ENCODE data around the gene EPRS1.

Gene EPRS1

GRCh38 chr1:220012259-220012658, 34.0 kb downstream of the EPRS1 start:
- Histone ChIP-seq H3K4me3 (no peak overlapping the region), H3K27me3 (no peaks in the 10 kb centered on the region), H3K36me3 (peaks cover 80 to 100% (median 96%) of the 10 kb centered on the region in 11 experiments), H4K20me1 (peaks cover 0 to 14% (median 0%) of the 10 kb centered on the region in 11 experiments; a peak in 5 of 22 replicates), H3K9ac (no peak overlapping the region), H3K4me1 (peaks cover 0 to 10% (median 5%) of the 10 kb centered on the region in 10 experiments; a peak in 9 of 20 replicates), H3K4me2 (peak overlapping the region in 2 of 11 experiments; percentile 21 to 33; a peak in 4 of 22 replicates), H3K27ac (no peak overlapping the region), H3K9me3 (replicated peaks in 1 of 11) (no peaks in the 10 kb centered on the region)
- TF ChIP-seq Cebpa-rat (IDR thresholded peaks at IDR 0.05): no peak

- Histone ChIP-seq H4K20me1 (peaks cover 0 to 14% (median 0%) of the 10 kb centered on the region in 11 experiments; a peak in 5 of 22 replicates), H3K27ac (no peak overlapping the region), H3K4me3 (no peak overlapping the region), H3K36me3 (peaks cover 74 to 100% (median 94%) of the 10 kb centered on the region in 11 experiments), H3K9me3 (replicated peaks in 1 of 11) (no peaks in the 10 kb centered on the region), H3K4me1 (peaks cover 0 to 10% (median 5%) of the 10 kb centered on the region in 10 experiments; a peak in 9 of 20 replicates), H3K4me2 (no peak overlapping the region), H3K27me3 (no peaks in the 10 kb centered on the region), H3K9ac (no peak overlapping the region)
- TF ChIP-seq Cebpa-rat (IDR thresholded peaks at IDR 0.05): no peak
Observed at GRCh38 chr1:220011620-220012019, 34.7 kb downstream of the EPRS1 start.

- H3K36me3 ChIP-seq: peaks cover 72 to 100% (median 91%) of the 10 kb centered on the region in 11 experiments
Observed at GRCh38 chr1:220007438-220007837, 38.9 kb downstream of the EPRS1 start.

GRCh38 chr1:220005489-220005888, 40.8 kb downstream of the EPRS1 start:
- no peak for TF ChIP-seq Cebpa-rat (IDR thresholded peaks at IDR 0.05)
- H4K20me1 ChIP-seq: peaks cover 0 to 4% (median 0%) of the 10 kb centered on the region in 11 experiments; a peak in 2 of 22 replicates
- no peaks in the 10 kb centered on the region for H3K9me3 ChIP-seq (replicated peaks in 1 of 11)
- peaks cover 0 to 2% (median 0%) of the 10 kb centered on the region in 10 experiments; a peak in 1 of 20 replicates for H3K4me1 ChIP-seq
- no peak overlapping the region for H3K4me2 ChIP-seq
- H3K36me3 ChIP-seq: peaks cover 84 to 100% (median 94%) of the 10 kb centered on the region in 11 experiments
- no peak overlapping the region for H3K9ac ChIP-seq
- no peak overlapping the region for H3K27ac ChIP-seq
- H3K27me3 ChIP-seq: no peaks in the 10 kb centered on the region
- no peak overlapping the region for H3K4me3 ChIP-seq

More at GRCh38 chr1:220007438-220007837, 38.9 kb downstream of the EPRS1 start:
- Histone ChIP-seq H3K9ac (no peak overlapping the region), H3K4me3 (no peak overlapping the region), H3K9me3 (replicated peaks in 1 of 11) (no peaks in the 10 kb centered on the region), H4K20me1 (peaks cover 0 to 14% (median 0%) of the 10 kb centered on the region in 11 experiments; a peak in 5 of 22 replicates), H3K4me1 (peaks cover 0 to 5% (median 2%) of the 10 kb centered on the region in 10 experiments; a peak in 8 of 20 replicates), H3K27me3 (no peaks in the 10 kb centered on the region), H3K4me2 (no peak overlapping the region), H3K27ac (no peak overlapping the region)
- TF ChIP-seq Cebpa-rat (IDR thresholded peaks at IDR 0.05): no peak

- no peak overlapping the region for H3K27ac ChIP-seq
- peaks cover 0 to 11% (median 0%) of the 10 kb centered on the region in 10 experiments; a peak in 3 of 20 replicates for H3K4me1 ChIP-seq
- H4K20me1 ChIP-seq: peaks cover 0 to 4% (median 0%) of the 10 kb centered on the region in 11 experiments; a peak in 2 of 22 replicates
- H3K9ac ChIP-seq: no peak overlapping the region
- no peak for TF ChIP-seq Cebpa-rat (IDR thresholded peaks at IDR 0.05)
- H3K9me3 ChIP-seq (replicated peaks in 1 of 11): no peaks in the 10 kb centered on the region
- no peaks in the 10 kb centered on the region for H3K27me3 ChIP-seq
- no peak overlapping the region for H3K4me2 ChIP-seq
- peaks cover 84 to 100% (median 94%) of the 10 kb centered on the region in 11 experiments for H3K36me3 ChIP-seq
- H3K4me3 ChIP-seq: no peak overlapping the region
Observed at GRCh38 chr1:220003610-220004299, 42.5 kb downstream of the EPRS1 start.

- no peak for TF ChIP-seq Cebpa-rat (IDR thresholded peaks at IDR 0.05)
- Histone ChIP-seq H3K9me3 (replicated peaks in 1 of 11) (no peaks in the 10 kb centered on the region), H4K20me1 (peaks cover 0 to 4% (median 0%) of the 10 kb centered on the region in 11 experiments; a peak in 2 of 22 replicates), H3K4me2 (no peak overlapping the region), H3K4me1 (peaks cover 0 to 11% (median 0%) of the 10 kb centered on the region in 10 experiments; a peak in 3 of 20 replicates), H3K27ac (no peak overlapping the region), H3K9ac (no peak overlapping the region), H3K27me3 (no peaks in the 10 kb centered on the region), H3K36me3 (peaks cover 83 to 100% (median 94%) of the 10 kb centered on the region in 11 experiments), H3K4me3 (no peak overlapping the region)
Observed at GRCh38 chr1:220003015-220003414, 43.3 kb downstream of the EPRS1 start.

- Histone ChIP-seq H3K27ac (no peak overlapping the region), H3K9ac (no peak overlapping the region), H4K20me1 (no peaks in the 10 kb centered on the region), H3K4me1 (peaks cover 0 to 11% (median 0%) of the 10 kb centered on the region in 10 experiments; a peak in 3 of 20 replicates), H3K36me3 (peaks cover 85 to 100% (median 98%) of the 10 kb centered on the region in 11 experiments), H3K27me3 (no peaks in the 10 kb centered on the region), H3K4me2 (no peak overlapping the region), H3K9me3 (replicated peaks in 1 of 11) (no peaks in the 10 kb centered on the region), H3K4me3 (no peak overlapping the region)
- no peak for TF ChIP-seq Cebpa-rat (IDR thresholded peaks at IDR 0.05)
Observed at GRCh38 chr1:220001095-220001501, 45.2 kb downstream of the EPRS1 start.

- peaks cover 0 to 11% (median 0%) of the 10 kb centered on the region in 10 experiments; a peak in 3 of 20 replicates for H3K4me1 ChIP-seq
- no peaks in the 10 kb centered on the region for H4K20me1 ChIP-seq
- no peak overlapping the region for H3K4me3 ChIP-seq
- H3K36me3 ChIP-seq: peaks cover 85 to 100% (median 98%) of the 10 kb centered on the region in 11 experiments
- no peak for TF ChIP-seq Cebpa-rat (IDR thresholded peaks at IDR 0.05)
- H3K27ac ChIP-seq: no peak overlapping the region
- no peak overlapping the region; a peak in 2 of 22 replicates for H3K4me2 ChIP-seq
- no peaks in the 10 kb centered on the region for H3K9me3 ChIP-seq (replicated peaks in 1 of 11)
- no peak overlapping the region for H3K9ac ChIP-seq
- H3K27me3 ChIP-seq: no peaks in the 10 kb centered on the region
Observed at GRCh38 chr1:219999821-220000220, 46.5 kb downstream of the EPRS1 start.

Data from BLaER1 treated with 17β-estradiol and CSF1 and Interleukin-3, amounts not matched to agents 10 nM and 100 nM (cell line).